GM15510 (cell line): ENCODE results near the gene FAM236D.
"Not testable (repeated sequence)": the region's sequence is repeated elsewhere in the genome, so short reads cannot be mapped to it uniquely, and the experiment has no call there.

Experiments used
- POLR2A ChIP-seq: IDR thresholded peaks from 3 replicates; pipeline ENCODE4 v1.6.1; 2011; ENCODE audit warnings: borderline replicate concordance; ENCODE audit not compliant: insufficient read length; ENCODE audit errors: extremely low read depth

Gene FAM236D

GRCh38 chrX:72808110-72808509, at the start of gene FAM236D:
Gene FAM236D, minus strand, starts transcription at chrX:72808210. Its CDS starts 100 bp downstream, at chrX:72808110.
- TF ChIP-seq POLR2A: not testable (repeated sequence)

- TF ChIP-seq POLR2A: not testable (repeated sequence)
Observed at GRCh38 chrX:72782560-72782959, 25.4 kb downstream of the FAM236D start, which contains the start of gene FAM236B. Gene FAM236B, minus strand, starts transcription at chrX:72782660. Its CDS starts 100 bp downstream, at chrX:72782560.

DNA sequence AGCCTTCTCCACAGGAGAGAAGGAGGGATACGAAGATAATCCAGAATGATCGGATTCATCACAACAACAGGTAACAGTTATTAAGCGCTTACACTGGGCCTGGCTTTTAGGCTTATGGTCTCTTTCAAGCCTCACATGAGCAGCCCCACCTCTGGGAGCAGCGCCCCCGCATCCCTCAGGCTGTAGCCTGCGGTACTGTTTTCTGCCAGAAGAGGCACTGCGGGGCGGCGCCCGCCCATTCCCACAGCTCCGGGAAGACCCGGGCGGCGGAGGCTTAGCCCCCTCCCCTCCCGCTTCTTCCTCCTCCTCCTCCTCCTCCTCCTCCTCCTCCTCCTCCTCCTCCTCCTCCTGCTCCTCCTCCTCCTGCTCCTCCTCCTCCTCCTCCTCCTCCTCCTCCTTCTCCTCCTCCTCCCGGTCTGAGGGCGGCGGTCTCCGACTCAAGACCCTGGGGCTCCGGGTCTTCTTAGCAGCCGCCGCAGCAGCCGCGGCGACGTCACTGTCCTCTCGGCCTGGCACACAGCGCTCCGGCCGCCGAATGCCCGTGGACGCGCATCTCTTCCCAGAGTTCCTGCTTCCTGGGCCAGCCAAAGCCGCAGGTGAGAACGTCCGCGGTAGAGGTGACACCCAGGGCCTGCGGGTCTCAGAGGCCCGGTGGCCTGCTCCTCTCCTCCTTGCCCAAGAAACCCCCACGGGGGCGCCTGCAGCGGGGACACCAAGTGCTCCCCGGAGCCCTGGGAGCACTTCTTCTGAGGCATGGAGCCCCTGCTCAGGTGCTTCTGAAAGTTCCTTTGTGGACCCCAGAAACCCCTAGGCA, 31.1 kb downstream of the FAM236D start, which contains the start of gene DMRTC1B:
Gene DMRTC1B (plus strand): TSS at position 238 of the 814 bp plus-strand sequence. CDS start 68,246 bp downstream, outside the sequence.
- TF ChIP-seq POLR2A: not testable (repeated sequence)
